GM19043 (cell line): Measurements from ENCODE around the gene MEF2D.

Source experiments
- ATAC-seq: cut with Tn5 transposase; IDR thresholded peaks from one replicate; pipeline ENCODE4 v1.9.1; 2021; ENCODE audit warnings: low read depth; ENCODE audit not compliant: unreplicated experiment

MEF2D gene

GRCh38 chr1:156430866-156431265, 69.7 kb downstream of the MEF2D start:
- ATAC-seq: no peak

GRCh38 chr1:156430303-156430702, 70.3 kb downstream of the MEF2D start:
- ATAC-seq: no peak

DNA sequence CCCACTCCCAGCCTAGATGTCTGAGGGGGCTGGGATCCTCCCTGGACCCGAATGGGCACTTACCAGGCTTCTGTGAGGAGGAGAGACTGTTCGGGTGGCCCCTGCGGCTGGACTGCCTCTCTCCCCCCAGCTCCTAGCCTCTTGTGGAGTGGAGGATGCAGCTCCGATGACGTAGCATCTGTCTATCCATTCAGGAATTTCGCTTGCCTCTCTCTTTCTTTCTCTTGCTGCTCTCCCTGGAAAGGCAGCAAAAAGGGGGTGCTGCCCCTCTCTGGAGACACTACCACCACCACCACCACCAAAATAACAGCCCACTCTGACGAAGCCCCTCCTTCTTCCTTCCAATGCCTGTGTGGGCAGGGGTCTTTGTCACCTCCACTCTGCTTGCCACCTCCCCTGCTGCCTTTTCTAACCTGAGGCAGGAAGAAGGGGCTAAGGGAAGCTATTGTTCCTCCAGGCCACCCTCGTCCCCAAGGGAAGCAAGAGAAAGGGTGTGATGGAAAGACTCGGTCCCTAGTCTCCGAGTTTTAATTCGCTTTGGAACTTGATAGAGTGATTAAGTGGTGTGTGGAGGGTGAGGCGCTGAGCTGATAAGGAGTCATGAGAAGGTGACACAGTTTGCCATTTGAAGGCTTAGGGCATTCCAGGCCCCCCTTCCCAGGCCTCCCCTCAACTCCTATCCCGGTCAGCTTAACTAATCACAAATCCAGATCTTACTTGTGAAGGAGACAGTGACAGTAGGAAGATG, 71.1 kb downstream of the MEF2D start:
- ATAC-seq: no peak

GRCh38 chr1:156428746-156429288, 71.8 kb downstream of the MEF2D start:
- ATAC-seq: no peak

DNA sequence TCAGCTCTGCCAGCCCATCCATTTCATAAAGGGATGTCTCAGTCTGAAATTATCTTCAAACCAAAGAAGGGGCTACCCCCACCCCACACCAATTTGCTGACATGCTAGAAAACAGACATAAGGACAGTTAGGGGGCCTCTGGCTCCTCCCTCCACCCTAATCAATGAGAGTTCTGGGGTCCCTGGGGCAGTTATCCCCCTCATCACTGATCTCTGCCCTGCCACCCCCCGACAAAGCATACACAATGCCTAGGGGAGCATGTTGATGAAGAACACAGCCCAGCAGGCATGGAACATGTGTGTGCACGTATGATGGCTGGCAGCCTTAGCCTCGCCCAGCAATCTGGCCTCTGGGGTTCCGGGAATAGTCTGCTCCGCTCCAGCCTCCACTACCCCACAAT, 72.6 kb downstream of the MEF2D start:
- ATAC-seq: no peak

GRCh38 chr1:156425943-156426342, 74.6 kb downstream of the MEF2D start:
- ATAC-seq: no peak

GRCh38 chr1:156424806-156425432, 75.7 kb downstream of the MEF2D start:
- ATAC-seq: no peak

DNA sequence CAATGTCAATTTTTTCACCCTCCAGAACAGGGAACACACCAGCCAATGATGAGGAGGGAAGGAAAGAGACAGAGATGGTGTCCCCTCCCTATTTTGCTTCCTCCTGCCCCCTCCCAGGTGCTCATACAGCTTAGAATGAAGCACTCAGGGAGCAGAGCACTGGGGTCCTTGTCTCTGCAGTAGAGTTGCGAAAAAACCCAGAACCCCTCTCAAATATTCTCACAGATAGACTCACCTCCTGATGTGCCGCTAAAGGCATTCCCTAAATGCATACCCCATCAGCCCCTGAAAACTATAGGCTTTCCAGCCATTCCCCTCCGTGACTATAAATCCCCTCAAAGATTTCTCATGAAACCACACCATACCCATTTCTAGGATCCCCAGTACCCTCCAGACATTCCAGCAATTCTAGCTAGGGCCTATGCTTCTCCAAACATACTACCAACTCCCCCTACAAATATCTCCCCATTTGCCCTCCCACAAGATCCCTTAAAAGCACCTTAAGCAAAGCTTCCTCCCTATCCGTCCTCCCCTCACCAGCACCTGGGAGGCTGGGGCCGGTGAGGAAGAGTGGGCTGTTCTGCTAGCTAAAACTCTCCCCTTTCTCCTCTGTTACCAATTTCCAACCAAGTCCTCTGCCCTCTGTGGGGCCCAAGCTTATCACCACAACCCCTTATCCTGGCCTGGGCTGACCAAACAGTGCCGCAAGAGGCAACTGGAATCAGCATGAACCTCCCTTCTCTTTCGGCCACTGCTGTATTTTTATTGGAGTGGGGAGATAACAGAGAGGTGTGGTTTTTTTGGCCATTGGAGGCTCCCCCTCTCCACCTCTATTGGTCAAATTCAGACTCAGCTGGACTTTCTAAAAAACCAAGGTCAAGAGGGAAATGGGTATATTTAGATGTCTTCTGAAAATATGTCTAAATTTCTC, 76.9 kb downstream of the MEF2D start:
- ATAC-seq: no peak

DNA sequence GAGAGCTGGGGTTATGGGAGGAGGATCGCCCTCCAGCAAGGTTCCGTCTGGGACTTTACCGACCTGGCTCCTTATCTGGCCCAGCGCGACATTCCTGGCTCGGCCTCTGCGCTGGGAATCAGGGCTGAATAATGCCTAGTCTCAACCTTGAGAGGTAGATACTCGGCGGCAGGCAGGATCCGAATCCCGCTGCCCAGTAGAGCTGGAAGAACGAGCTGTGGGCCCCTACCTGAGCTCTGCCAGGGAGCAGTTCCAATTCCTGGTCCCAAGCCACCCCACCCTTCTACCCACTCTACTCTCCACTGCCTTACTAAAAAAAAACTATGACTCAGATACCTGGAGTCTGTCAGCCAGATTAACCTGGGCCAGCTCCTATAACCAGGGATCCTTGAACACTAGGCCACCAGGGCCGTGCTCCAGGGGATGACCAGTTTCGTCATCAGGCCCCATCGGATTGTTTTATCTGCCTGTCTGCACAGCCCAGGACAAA, 77.9 kb downstream of the MEF2D start:
- ATAC-seq: no peak

GRCh38 chr1:156421939-156422601, 78.5 kb downstream of the MEF2D start:
- ATAC-seq: no peak

DNA sequence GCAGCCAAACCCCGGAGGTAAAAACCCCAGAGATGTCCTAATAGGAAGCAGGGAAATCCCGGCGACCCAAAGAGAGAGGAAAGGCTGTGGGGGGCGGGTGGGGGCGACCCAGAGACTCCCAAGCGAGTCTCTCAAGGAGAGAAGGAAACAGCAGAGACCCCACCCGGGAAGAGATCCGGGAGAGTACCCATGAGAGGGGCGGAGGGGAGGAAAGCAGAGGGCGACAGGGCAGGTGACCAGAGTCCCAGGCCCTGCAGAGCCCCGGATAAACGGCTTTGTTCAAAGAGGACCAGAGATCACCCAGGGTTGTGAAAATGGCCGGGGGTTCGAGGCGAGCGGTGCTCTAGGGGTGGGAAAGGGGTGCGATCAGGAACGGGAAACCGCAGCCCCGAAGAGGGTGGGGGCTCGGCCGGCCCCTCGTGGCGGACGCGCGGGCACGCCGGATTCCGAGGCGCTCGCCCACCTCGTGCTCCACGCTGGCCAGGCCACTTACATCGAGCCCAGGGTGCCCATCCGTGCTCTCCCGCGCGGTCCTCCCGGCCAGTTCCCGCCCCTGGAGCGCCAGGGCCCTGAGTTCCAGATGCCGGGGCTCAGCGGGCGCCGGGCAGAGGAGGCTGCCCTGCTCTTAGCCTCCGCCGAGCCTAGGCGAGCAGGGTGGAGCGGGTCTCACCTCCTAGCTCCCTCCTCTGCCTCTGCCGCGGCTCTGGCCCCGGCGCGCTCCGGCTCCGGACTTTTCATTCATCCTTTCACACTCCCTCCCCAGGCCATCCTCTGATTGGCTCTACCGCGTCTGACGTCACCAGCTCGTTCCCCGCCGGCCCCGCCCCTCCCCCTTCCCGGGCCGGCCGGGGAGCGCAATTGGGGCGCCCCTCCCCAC, 79.3 kb downstream of the MEF2D start:
- no peak for ATAC-seq

GRCh38 chr1:156420205-156421061, 80.1 kb downstream of the MEF2D start:
- no peak for ATAC-seq

GRCh38 chr1:156419854-156420204, 80.7 kb downstream of the MEF2D start:
- ATAC-seq: no peak

- ATAC-seq: no peak
These were observed 82.0 kb downstream of the MEF2D start for GRCh38 chr1:156418416-156419070.

- ATAC-seq: no peak
These were observed 83.1 kb downstream of the MEF2D start for GRCh38 chr1:156417401-156418020.

- ATAC-seq: no peak
These were observed 83.6 kb downstream of the MEF2D start for GRCh38 chr1:156416993-156417392.

DNA sequence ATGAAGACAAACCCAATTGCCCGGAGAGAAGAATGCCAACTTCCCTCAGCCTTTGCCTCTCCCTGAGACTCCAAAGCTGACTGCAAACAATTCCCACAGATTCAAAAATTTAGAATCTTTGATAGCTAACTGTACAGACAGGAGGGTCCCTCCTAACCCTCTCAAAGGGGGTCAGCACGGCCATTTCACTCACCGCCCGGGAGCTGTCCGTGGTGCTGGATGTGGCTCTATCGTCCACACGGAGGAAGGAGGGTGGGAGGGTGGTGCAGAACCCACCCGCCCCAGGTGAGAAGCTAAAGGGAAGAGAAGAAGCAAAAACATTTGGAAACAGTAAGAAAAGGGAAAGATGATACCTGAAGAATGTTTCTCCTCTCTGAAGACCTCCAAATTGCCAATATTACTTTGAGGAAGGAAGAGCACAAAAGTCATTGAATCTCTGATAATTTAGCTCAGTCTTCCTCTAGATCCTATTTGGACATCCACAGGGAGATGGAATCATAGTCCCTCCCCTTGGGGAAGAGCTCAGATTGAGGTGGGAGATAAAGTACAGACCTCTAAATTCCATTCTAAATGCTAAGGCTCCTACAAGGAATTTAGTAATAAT, 86.0 kb downstream of the MEF2D start:
- ATAC-seq: no peak
